ENCODE measurements around the gene ZXDC. TPM values are rescaled to one million over a fixed set of nuclear protein-coding genes. Genes with fewer than 3 reads are reported as not detected.

ZXDC gene
- total RNA-seq, 6 experiments from 2014 or later: 11.7 to 14.2 (median 13.5) TPM

DNA sequence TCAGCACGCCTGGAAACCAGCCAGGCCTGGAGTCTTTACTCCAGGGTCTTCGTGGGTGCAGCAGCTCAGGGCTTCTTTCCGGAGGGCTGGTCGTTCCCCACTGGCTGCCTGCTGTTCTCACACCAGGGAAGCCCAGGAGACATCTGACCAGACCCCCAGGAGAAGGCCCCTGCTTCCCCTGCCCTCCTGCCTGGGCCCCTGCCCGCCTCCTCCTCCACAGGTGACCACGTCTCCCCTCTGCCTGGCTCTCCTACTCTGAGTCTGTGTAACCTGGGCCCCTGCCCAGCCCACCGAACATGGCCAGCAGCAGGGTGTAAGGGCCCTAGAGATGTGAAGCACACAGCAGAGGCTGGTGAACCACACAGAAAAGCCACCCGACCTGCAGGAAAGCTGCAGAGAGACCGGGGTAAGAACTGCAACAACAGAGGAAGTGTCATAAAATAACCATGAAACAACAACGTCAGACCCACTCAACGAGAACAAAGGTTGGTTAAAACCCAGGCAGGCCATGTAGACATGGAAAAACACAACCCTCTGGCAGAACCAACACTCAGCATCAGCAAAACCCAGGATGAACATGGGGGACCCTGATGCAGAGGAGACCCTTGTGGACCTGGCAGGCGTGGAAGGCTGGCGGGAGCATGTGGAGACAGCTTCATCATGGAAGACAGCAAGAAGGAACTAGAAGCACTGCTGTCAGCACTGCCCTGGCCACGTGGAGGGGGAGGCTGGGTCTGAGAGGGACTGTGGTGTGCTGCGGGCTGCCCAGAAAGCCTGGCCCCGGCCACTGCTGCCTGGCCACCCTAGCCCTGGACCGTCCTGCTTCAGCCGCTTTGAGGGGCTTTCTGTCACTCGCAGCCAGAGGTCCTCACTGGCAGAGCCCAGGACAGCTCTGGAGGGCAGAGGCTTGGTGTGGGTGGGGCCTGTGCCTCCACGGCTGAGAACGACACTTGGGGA lies 21.5 kb upstream of the ZXDC start:
- no peak overlapping the region for H3K27ac Mint-ChIP-seq
- H3K27me3 Mint-ChIP-seq (ENCODE audit: insufficient read depth): peaks cover 20% of the 10 kb centered on the region
- no peak overlapping the region for H3K4me3 Mint-ChIP-seq
- H3K36me3 Mint-ChIP-seq (ENCODE audit: low read depth): no peaks in the 10 kb centered on the region
- H3K9me3 Mint-ChIP-seq: no peaks in the 10 kb centered on the region
- TF ChIP-seq, protein P1, sequence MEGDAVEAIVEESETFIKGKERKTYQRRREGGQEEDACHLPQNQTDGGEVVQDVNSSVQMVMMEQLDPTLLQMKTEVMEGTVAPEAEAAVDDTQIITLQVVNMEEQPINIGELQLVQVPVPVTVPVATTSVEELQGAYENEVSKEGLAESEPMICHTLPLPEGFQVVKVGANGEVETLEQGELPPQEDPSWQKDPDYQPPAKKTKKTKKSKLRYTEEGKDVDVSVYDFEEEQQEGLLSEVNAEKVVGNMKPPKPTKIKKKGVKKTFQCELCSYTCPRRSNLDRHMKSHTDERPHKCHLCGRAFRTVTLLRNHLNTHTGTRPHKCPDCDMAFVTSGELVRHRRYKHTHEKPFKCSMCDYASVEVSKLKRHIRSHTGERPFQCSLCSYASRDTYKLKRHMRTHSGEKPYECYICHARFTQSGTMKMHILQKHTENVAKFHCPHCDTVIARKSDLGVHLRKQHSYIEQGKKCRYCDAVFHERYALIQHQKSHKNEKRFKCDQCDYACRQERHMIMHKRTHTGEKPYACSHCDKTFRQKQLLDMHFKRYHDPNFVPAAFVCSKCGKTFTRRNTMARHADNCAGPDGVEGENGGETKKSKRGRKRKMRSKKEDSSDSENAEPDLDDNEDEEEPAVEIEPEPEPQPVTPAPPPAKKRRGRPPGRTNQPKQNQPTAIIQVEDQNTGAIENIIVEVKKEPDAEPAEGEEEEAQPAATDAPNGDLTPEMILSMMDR (IDR thresholded peaks at IDR 0.05): no peak
- no peak for DNase-seq
- peaks cover 6% of the 10 kb centered on the region; the same call in 1 of the 2 replicates for H3K4me1 Mint-ChIP-seq (ENCODE audit: low read depth)

DNA sequence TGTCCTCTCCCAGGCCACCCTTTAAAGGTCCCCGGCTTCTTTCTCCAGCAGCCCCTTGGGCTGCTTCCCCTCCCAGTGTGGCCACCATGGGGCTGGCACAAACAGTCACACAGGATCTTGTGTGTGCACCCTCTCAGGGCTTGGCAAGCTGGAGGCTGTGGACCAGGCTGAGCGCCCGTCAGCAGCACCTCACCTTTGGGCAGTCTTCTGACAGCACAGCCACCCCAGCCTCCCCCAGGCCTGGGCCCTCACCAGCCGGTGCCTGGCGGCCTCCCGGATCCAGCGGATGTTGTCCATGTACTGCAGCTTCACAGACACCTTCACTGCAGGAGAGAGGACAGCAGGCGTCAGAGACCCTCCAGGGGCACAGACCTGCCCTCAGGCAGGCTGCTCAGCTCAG lies 20.1 kb upstream of the ZXDC start:
- Mint-ChIP-seq H3K4me1 (ENCODE audit: low read depth) (peaks cover 6% of the 10 kb centered on the region; the same call in 1 of the 2 replicates), H3K9me3 (no peaks in the 10 kb centered on the region), H3K4me3 (no peak overlapping the region), H3K27me3 (ENCODE audit: insufficient read depth) (peaks cover 29% of the 10 kb centered on the region), H3K36me3 (ENCODE audit: low read depth) (no peaks in the 10 kb centered on the region), H3K27ac (no peak overlapping the region)
- no peak for DNase-seq
- TF ChIP-seq, protein P1 (IDR thresholded peaks at IDR 0.05): no peak

DNA sequence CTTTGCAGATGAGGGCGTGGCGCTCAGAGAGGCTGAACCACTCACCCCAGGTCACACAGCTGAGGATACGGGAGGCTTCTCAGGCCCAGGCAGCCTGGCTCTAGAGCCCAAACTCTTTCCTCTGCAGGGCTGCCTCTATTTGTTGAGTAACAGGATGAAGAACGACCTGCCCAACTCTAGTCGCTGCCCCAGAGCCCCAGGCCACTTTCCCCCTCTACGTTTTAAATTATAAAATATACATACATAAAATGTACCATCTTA lies 19.2 kb upstream of the ZXDC start:
- Mint-ChIP-seq H3K27ac (no peak overlapping the region), H3K4me1 (ENCODE audit: low read depth) (peaks cover 6% of the 10 kb centered on the region; the same call in 1 of the 2 replicates), H3K9me3 (no peaks in the 10 kb centered on the region), H3K4me3 (no peak overlapping the region), H3K27me3 (ENCODE audit: insufficient read depth) (peaks cover 33% of the 10 kb centered on the region), H3K36me3 (ENCODE audit: low read depth) (no peaks in the 10 kb centered on the region)
- DNase-seq: no peak
- TF ChIP-seq, protein P1 (IDR thresholded peaks at IDR 0.05): no peak

DNA sequence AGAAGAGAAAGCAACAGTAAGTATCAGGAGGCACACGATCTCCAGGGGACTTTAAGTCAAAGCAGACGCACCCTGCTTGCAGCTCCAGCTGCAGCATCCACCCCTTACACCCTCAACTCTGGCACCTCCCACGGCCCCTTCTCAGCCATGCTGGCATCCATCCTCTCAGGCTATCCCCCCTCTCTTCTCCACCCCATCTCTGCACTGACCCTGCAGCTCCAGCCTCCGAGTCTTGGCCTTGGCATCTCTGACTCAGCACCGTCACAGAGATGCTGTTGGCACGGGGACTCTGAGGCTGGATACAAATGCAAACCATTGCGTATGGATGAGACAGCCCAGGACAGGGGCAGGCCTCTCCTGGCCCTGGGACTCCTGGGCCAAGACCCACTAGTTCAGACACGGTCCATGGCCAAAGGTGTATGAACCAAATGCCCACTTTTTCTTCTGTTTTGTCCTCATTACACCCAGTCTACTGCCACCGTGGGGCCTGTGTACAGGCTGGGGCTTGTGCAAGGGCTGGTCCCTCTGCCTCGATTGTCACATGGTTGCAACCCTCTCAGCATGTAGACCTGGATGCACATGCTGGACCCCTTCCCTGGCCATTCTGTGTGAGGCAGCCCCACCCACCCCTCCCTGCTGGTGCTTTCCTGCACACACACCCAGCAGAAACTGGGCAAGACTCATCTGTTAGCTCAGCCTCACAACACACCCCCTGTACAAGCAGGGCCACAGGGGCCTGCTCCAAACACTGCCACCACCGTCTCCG lies 18.7 kb upstream of the ZXDC start:
- Mint-ChIP-seq H3K27ac (no peak overlapping the region), H3K36me3 (ENCODE audit: low read depth) (no peaks in the 10 kb centered on the region), H3K4me3 (peak overlapping the region; percentile 30; the same call in 1 of the 2 replicates), H3K27me3 (ENCODE audit: insufficient read depth) (peaks cover 37% of the 10 kb centered on the region), H3K4me1 (ENCODE audit: low read depth) (peaks cover 6% of the 10 kb centered on the region; the same call in 1 of the 2 replicates), H3K9me3 (no peaks in the 10 kb centered on the region)
- TF ChIP-seq, protein P1 (IDR thresholded peaks at IDR 0.05): no peak
- DNase-seq: peak; percentile 30

DNA sequence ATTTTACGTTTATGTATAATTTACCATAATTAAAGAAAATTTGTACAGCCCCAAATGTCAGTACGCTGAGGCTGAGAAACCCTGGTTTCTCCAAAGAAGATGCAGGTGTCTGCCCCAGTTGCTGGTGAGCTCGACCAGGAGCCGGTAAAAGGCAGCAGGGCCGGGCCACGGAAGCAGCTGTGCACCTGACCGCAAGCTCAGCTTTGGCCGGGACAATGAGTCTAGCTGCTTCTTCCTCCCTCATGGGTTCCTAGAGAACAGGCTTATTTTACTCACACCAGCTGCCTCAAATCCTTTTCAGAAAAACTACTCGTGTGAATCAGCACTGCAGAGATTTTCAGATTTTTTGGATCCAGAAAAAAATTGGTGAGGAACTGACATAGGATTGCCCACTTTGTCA lies 18.0 kb upstream of the ZXDC start:
- DNase-seq: no peak
- H3K9me3 Mint-ChIP-seq: no peaks in the 10 kb centered on the region
- H3K4me1 Mint-ChIP-seq (ENCODE audit: low read depth): peaks cover 6% of the 10 kb centered on the region; the same call in 1 of the 2 replicates
- TF ChIP-seq, protein P1 (IDR thresholded peaks at IDR 0.05): no peak
- no peak overlapping the region for H3K4me3 Mint-ChIP-seq
- no peak overlapping the region for H3K27ac Mint-ChIP-seq
- no peaks in the 10 kb centered on the region for H3K36me3 Mint-ChIP-seq (ENCODE audit: low read depth)
- peaks cover 42% of the 10 kb centered on the region for H3K27me3 Mint-ChIP-seq (ENCODE audit: insufficient read depth)
